Measurements from ENCODE around the gene HOXA11.
A peak's percentile ranks its signal among the peaks of the same experiment; 100 is the strongest.

HOXA11 gene

DNA sequence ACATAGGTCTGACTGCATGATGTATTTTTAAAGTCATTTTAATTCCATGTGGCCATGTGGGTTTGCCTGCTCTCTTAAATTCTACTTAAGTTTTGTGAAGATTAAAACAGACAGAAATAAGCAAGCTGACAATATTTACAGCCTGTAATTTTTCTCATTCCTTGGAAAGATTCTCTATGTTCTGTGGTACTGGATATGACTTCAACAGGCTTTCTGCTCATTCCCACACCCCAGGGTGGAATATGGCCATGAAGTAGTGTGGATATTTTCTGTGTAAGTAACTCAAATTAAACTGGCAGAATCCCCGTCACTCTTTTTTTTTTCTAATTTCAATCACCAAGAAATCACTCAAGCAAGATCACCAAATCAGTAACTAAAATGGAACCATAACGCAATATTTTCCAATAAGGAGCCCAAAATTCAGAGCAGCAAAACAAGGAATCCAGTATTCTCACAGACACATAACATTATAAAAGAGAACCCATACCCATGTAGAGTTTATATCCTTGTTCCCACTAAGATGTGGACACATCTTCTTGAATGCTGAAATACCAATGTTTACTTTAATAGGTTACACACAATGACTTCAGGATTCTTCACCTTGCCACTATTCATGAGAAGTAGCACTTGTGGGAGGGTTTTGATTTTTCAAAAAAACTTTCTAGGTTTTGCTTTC lies 47.3 kb downstream of the HOXA11 start:
- Mint-ChIP-seq H3K27me3 (peaks cover 56 to 60% of the 10 kb centered on the region in 2 donors), H3K36me3 (no peaks in the 10 kb centered on the region), H3K27ac (no peak overlapping the region), H3K9me3 (no peaks in the 10 kb centered on the region), H3K4me3 (no peak overlapping the region), H3K4me1 (peaks cover 5 to 8% of the 10 kb centered on the region in 2 donors)
- DNase-seq, result no peak
- no peak for ATAC-seq (replicated peaks)

DNA sequence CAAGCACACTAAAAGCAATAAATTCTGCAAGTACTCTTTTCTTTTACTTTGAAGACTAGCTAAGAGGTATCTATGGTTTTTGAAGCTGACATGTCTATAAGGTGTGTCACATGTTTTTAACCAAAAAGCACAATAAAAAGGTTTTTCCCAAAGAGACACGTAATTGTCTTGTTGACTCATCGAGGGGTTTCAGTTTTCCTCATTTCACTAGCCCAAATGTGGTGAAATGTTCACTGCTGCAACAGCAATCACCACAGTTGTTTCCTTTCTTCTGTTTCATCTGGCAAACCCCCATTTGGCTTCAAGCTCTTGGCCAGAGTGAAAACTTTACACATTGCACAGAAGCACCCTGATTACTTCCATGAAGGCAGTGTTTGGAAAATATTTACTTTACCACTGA lies 50.6 kb downstream of the HOXA11 start:
- DNase-seq, result no peak
- no peak overlapping the region for H3K4me3 Mint-ChIP-seq

DNA sequence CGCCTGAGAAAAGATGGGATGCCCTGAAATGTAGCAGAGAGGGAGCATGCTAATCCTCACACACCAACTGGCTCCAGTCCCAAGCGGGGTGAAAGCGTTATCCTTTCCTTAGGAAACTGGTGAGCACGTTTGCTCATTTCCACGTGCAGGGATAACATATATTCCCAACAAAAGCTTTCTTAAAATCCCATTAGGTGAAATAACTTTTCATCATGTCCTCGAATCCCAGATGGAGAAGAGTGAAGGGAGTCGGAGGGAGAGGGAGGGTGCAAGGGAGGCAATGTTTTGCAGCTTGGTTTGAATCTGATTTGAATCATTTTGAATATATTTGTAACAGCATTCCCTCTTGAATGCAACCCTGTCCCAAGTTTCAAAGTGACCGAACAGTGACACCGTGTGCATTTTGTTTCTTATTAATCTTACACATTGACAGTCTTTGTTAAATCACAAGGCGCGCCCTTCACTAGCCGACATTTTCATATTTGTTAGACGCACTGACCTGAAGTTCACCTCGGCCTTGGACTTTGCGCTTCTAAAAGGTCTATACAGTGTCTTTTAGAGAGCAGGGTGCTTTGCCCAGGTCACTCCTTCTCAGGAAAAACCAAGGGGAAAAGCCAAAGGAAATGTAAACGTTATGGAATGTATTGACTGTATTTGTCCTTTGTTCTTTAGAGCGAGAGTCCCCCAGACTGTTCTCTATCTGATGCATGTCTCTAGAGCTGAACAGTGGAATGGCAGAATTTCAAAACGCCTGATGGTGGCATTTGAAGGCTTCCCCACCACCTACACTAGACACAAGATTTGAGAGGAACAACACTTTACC lies 51.4 kb downstream of the HOXA11 start:
- peaks cover 0 to 4% of the 10 kb centered on the region in 2 donors for H3K9me3 Mint-ChIP-seq
- DNase-seq (no peak), ATAC-seq (replicated peaks) (no peak)
- H3K4me3 Mint-ChIP-seq, result no peak overlapping the region
- peaks cover 0 to 4% of the 10 kb centered on the region in 2 donors for H3K4me1 Mint-ChIP-seq
- H3K27me3 Mint-ChIP-seq, result peaks cover 46 to 61% of the 10 kb centered on the region in 2 donors
- H3K27ac Mint-ChIP-seq, result no peak overlapping the region
- peaks cover 2 to 4% of the 10 kb centered on the region in 2 donors for H3K36me3 Mint-ChIP-seq

More for the DNA sequence above, 50.6 kb downstream of the HOXA11 start:
- no peaks in the 10 kb centered on the region for H3K9me3 Mint-ChIP-seq
- H3K4me1 Mint-ChIP-seq, result peaks cover 0 to 4% of the 10 kb centered on the region in 2 donors
- H3K27ac Mint-ChIP-seq, result no peak overlapping the region
- no peaks in the 10 kb centered on the region for H3K36me3 Mint-ChIP-seq
- H3K27me3 Mint-ChIP-seq, result peaks cover 43 to 58% of the 10 kb centered on the region in 2 donors
- ATAC-seq (replicated peaks), result peak; percentile 24 to 62

DNA sequence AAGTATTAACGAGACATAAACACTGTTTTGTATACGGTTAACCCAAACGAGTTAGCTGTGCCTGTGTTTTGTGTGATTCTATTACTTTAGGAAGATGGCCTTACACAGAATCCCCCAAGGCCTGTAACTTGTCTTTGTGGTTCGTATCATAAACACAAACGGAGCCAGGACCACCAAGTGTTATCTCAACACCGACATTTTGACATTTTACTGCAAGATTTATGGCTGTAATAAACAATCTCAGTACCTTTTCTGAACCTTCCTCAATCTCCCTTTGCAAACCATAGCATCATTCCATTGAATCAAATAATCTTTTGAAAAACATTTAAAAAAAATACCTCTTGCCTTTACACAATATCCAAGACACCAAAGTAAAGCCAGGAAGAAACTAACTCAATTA lies 52.1 kb downstream of the HOXA11 start:
- H3K27me3 Mint-ChIP-seq, result peaks cover 51 to 63% of the 10 kb centered on the region in 2 donors
- H3K27ac Mint-ChIP-seq, result no peak overlapping the region
- no peak for DNase-seq
- no peak overlapping the region for H3K4me3 Mint-ChIP-seq
- ATAC-seq (replicated peaks), result no peak
- peaks cover 0 to 4% of the 10 kb centered on the region in 2 donors for H3K4me1 Mint-ChIP-seq
- H3K9me3 Mint-ChIP-seq, result peaks cover 0 to 4% of the 10 kb centered on the region in 2 donors
- peaks cover 2 to 4% of the 10 kb centered on the region in 2 donors for H3K36me3 Mint-ChIP-seq

DNA sequence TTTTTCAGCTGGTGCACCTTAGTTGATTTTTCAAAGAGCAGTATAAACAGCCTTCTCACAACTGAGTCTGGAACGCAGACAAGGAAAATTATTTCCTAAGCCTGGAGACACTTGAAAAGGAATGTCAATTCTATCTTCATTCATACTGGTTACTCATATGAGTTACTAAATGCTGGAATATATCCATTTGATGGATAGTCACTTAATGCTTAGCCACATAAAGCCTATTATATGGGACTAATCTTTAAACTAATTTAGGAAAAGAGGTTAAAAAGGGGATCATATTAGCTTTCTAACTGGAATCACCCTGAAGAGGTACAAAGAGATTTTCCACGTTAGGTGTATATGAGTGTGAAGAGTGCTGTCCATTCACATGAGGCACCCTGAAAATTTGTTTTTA lies 52.8 kb downstream of the HOXA11 start:
- ATAC-seq (replicated peaks) (no peak), DNase-seq (no peak)
- Mint-ChIP-seq H3K36me3 (peaks cover 2 to 4% of the 10 kb centered on the region in 2 donors), H3K4me3 (no peak overlapping the region), H3K27me3 (peaks cover 53 to 64% of the 10 kb centered on the region in 2 donors), H3K9me3 (peaks cover 0 to 4% of the 10 kb centered on the region in 2 donors), H3K4me1 (peaks cover 0 to 4% of the 10 kb centered on the region in 2 donors), H3K27ac (no peak overlapping the region)

DNA sequence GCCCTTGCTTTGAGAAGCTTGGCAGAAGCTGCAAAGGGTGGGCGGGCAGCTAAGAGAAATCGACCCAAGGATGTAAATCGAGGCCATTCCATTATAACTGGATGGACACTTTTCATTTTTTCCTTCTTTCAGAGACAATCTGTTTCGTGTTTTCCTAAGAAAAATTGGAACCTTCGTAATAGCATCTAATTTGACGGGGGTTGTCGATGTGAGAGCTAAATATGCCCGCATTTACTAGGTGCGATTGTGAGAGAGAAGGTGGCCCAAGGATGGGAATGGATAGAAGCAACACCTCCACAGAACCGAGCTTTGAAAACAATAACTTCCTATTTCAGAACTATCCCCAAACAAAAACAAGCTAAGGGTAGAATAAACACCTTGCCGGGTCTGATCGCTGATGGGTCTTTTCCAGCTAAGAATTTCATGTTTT lies 53.6 kb downstream of the HOXA11 start:
- no peak for ATAC-seq (replicated peaks)
- H3K4me1 Mint-ChIP-seq, result peaks cover 0 to 4% of the 10 kb centered on the region in 2 donors
- peak overlapping the region; percentile 73 for H3K4me3 Mint-ChIP-seq
- peak overlapping the region; percentile 25 for H3K27ac Mint-ChIP-seq
- peaks cover 0 to 4% of the 10 kb centered on the region in 2 donors for H3K9me3 Mint-ChIP-seq
- H3K36me3 Mint-ChIP-seq, result peaks cover 2 to 4% of the 10 kb centered on the region in 2 donors
- peaks cover 57 to 64% of the 10 kb centered on the region in 2 donors for H3K27me3 Mint-ChIP-seq
- DNase-seq, result no peak
